Upper lobe of left lung (tissue), 4 donors: ENCODE results near the gene ACSL1.

Experiments used
- EP300 ChIP-seq, 4 donors: sonication (generic); formaldehyde crosslinking; IDR thresholded peaks; one replicate each; pipeline ENCODE4 v1.5.1; 2017; ENCODE audit warnings: antibody characterized with exemption in 4 of 4, control low read depth in 2 of 4
- POLR2A ChIP-seq, 4 donors: fragments of 450-650 bp; IDR thresholded peaks; one replicate each; pipeline ENCODE4 v1.5.1; 2016 to 2017; ENCODE audit warnings: antibody characterized with exemption in 4 of 4, mild to moderate bottlenecking in 2 of 4
- POLR2AphosphoS5 ChIP-seq, 2 donors: sonication (generic); formaldehyde crosslinking; IDR thresholded peaks; one replicate each; pipeline ENCODE4 v1.5.1; 2017; ENCODE audit warnings: antibody characterized with exemption in 2 of 2
- TF ChIP-seq, protein P1 (sequence below), 6 experiments: fragments of 450-650 bp in 4 of 6; fragments of 200-600 bp in 2 of 6; sonication (generic) in 2 of 6; IDR thresholded peaks; one replicate each; pipeline ENCODE4 v1.5.1; 2016 to 2019; ENCODE audit warnings: antibody characterized with exemption in 6 of 6

DNA sequence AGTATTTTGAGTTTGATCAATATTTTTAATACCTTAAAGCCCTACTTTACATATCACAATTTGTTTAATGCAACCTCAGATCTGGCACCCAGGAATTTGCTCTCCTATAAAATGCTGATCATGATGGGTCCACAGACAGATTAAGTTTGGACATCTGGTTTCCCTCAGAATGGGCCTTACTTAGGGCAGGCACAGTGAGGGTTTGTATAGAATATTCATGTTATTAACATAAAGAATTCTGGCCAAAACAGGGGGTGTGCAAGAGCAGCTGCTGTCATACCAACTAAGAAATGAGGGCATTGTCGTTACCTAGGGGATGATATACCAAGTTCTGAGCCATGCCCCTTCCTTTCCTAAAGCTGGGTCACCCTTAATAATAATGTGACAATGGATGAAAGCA, 54.4 kb downstream of the ACSL1 start:
- TF ChIP-seq, protein P1, sequence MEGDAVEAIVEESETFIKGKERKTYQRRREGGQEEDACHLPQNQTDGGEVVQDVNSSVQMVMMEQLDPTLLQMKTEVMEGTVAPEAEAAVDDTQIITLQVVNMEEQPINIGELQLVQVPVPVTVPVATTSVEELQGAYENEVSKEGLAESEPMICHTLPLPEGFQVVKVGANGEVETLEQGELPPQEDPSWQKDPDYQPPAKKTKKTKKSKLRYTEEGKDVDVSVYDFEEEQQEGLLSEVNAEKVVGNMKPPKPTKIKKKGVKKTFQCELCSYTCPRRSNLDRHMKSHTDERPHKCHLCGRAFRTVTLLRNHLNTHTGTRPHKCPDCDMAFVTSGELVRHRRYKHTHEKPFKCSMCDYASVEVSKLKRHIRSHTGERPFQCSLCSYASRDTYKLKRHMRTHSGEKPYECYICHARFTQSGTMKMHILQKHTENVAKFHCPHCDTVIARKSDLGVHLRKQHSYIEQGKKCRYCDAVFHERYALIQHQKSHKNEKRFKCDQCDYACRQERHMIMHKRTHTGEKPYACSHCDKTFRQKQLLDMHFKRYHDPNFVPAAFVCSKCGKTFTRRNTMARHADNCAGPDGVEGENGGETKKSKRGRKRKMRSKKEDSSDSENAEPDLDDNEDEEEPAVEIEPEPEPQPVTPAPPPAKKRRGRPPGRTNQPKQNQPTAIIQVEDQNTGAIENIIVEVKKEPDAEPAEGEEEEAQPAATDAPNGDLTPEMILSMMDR (IDR thresholded peaks at IDR 0.05): no peak
- TF ChIP-seq POLR2AphosphoS5 (IDR thresholded peaks at IDR 0.05): no peak
- TF ChIP-seq POLR2A (IDR thresholded peaks at IDR 0.05): no peak
- TF ChIP-seq EP300 (IDR thresholded peaks at IDR 0.05): no peak
